Fibroblast of villous mesenchyme (primary cell): ENCODE results near the gene TTC3. TPM values are rescaled to one million over a fixed set of nuclear protein-coding genes. Genes with fewer than 3 reads are reported as not detected.

Experiments
- DNase-seq: peaks from one replicate; pipeline ENCODE4 v3.0.0-alpha.2; 2010; ENCODE audit warnings: low read depth
- H3K4me3 ChIP-seq: 2 replicates; pipeline ENCODE4 v1.5.1; 2011; ENCODE audit warnings: low read depth, mild to moderate bottlenecking, low read length
- CTCF ChIP-seq: IDR thresholded peaks from 2 replicates; pipeline ENCODE4 v1.5.1; 2012; ENCODE audit warnings: low read depth, mild to moderate bottlenecking, low read length; ENCODE audit not compliant: insufficient read depth
- total RNA-seq: library from RNA; depleted of rRNA; stranded (reverse); fragments of >200 nt; gene quantifications from 2 replicates; pipeline ENCODE4 v1.2.3, GENCODE V29; 2012

TTC3 gene
- total RNA-seq, 1 donor: 339 TPM

- no peak overlapping the region for H3K4me3 ChIP-seq
- no peak for DNase-seq
- no peak for TF ChIP-seq CTCF
These were observed 36.9 kb upstream of the TTC3 start for GRCh38 chr21:37036177-37036576.

GRCh38 chr21:37039411-37040075 is 33.5 kb upstream of the TTC3 start:
- no peak for DNase-seq
- H3K4me3 ChIP-seq: no peak overlapping the region
- no peak for TF ChIP-seq CTCF

- no peak for DNase-seq
- no peak for TF ChIP-seq CTCF
- no peak overlapping the region for H3K4me3 ChIP-seq
These were observed 32.8 kb upstream of the TTC3 start for GRCh38 chr21:37040212-37040611.

- no peak for DNase-seq
- no peak for TF ChIP-seq CTCF
- no peak overlapping the region for H3K4me3 ChIP-seq
These were observed 31.3 kb upstream of the TTC3 start for GRCh38 chr21:37041706-37042271.

GRCh38 chr21:37043818-37044217 is 29.2 kb upstream of the TTC3 start:
- no peak overlapping the region for H3K4me3 ChIP-seq
- TF ChIP-seq CTCF: no peak
- no peak for DNase-seq

- no peak for DNase-seq
- TF ChIP-seq CTCF: no peak
- H3K4me3 ChIP-seq: no peak overlapping the region
These were observed 28.4 kb upstream of the TTC3 start for GRCh38 chr21:37044643-37045042.

GRCh38 chr21:37045149-37045548 is 27.9 kb upstream of the TTC3 start:
- no peak for TF ChIP-seq CTCF
- no peak for DNase-seq
- no peak overlapping the region for H3K4me3 ChIP-seq
